ENCODE results near the gene ZFPM1. TPM values are rescaled to one million over a fixed set of nuclear protein-coding genes. Genes with fewer than 3 reads are reported as not detected.

Gene ZFPM1
- total RNA-seq, 1 experiment from 2014 or later, result 3.9 TPM

- no peaks in the 10 kb centered on the region for H3K9me3 ChIP-seq (ENCODE audit: control insufficient read depth, insufficient read depth, low read depth, low read length)
- no peak overlapping the region for H3K27ac ChIP-seq (ENCODE audit: low read length)
- DNase-seq (ENCODE audit: low read depth, low spot score), result no peak
- in situ Hi-C loops (cut with HindIII; ENCODE audit: low pct_unique_long_range_greater_than_20kb, low sequenced_read_pairs) (no loop called here), intact Hi-C loops (cut with micrococcal nuclease; ENCODE audit: unreplicated experiment) (no loop called here)
- H3K4me1 ChIP-seq (ENCODE audit: control insufficient read depth, insufficient read depth, low read length), result no peaks in the 10 kb centered on the region
- TF ChIP-seq SIN3A (IDR thresholded peaks at IDR 0.05; ENCODE audit: borderline replicate concordance, insufficient read depth, low read depth, low read length), result no peak
- no TSS peak for BruUV-seq (replicated peaks)
- no peaks in the 10 kb centered on the region for H3K36me3 ChIP-seq (ENCODE audit: control insufficient read depth, insufficient read depth, low read length)
- no peaks in the 10 kb centered on the region for H3K27me3 ChIP-seq (ENCODE audit: control insufficient read depth, insufficient read depth, low read length)
- ChIA-PET CTCF (no interaction called here), POLR2A (no interaction called here)
- no peak overlapping the region for H3K4me3 ChIP-seq (ENCODE audit: low read depth in 2 of 2, low read length in 2 of 2)
- ATAC-seq, result no peak
Measured at GRCh38 chr16:88476203-88476602, 23.1 kb downstream of the ZFPM1 start.

DNA sequence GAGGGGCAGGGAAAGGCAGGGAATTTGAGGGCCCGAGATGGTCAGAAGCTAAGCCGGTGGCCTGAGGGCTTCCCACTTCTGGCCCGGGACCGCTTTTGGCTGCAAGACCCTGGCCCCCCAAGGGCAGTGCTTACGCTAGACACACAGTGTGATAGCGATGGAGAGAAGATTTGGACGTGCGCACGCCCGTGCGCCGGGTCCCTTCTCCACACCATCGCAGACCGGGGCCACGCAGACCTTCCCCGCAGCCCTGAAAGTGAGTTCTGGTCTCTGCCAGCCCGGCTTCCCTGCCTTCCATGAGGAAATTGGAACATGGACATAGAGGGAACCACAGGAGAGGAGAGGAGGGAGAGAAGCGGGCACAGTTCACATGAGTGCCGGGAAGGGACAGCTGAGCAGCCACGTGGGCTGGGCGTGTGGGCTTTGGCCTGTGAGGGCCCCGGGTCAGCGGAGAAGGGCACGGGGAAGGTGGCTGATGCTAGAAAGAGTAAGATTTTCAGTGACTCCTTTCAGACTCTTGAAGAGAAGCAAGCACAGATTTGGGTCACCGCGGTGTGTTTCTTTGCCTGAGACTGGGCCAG is 23.8 kb downstream of the ZFPM1 start:
- no peak for TF ChIP-seq TCF7L2 (IDR thresholded peaks at IDR 0.05; ENCODE audit: low read depth, low read length)
- TF ChIP-seq, protein P1, sequence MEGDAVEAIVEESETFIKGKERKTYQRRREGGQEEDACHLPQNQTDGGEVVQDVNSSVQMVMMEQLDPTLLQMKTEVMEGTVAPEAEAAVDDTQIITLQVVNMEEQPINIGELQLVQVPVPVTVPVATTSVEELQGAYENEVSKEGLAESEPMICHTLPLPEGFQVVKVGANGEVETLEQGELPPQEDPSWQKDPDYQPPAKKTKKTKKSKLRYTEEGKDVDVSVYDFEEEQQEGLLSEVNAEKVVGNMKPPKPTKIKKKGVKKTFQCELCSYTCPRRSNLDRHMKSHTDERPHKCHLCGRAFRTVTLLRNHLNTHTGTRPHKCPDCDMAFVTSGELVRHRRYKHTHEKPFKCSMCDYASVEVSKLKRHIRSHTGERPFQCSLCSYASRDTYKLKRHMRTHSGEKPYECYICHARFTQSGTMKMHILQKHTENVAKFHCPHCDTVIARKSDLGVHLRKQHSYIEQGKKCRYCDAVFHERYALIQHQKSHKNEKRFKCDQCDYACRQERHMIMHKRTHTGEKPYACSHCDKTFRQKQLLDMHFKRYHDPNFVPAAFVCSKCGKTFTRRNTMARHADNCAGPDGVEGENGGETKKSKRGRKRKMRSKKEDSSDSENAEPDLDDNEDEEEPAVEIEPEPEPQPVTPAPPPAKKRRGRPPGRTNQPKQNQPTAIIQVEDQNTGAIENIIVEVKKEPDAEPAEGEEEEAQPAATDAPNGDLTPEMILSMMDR (IDR thresholded peaks at IDR 0.05), result no peak
- TF ChIP-seq REST (IDR thresholded peaks at IDR 0.05; ENCODE audit: insufficient read depth in 1 of 2, low read depth in 2 of 2, low read length in 1 of 2), result no peak
- no peak for TF ChIP-seq POLR2AphosphoS5 (IDR thresholded peaks at IDR 0.05; ENCODE audit: low read depth, low read length)
- TF ChIP-seq SIN3A (IDR thresholded peaks at IDR 0.05; ENCODE audit: borderline replicate concordance, insufficient read depth, low read depth, low read length), result no peak
- Histone ChIP-seq H3K4me1 (ENCODE audit: control insufficient read depth, insufficient read depth, low read length) (no peaks in the 10 kb centered on the region), H3K36me3 (ENCODE audit: control insufficient read depth, insufficient read depth, low read length) (no peaks in the 10 kb centered on the region), H3K4me3 (ENCODE audit: low read depth in 2 of 2, low read length in 2 of 2) (no peak overlapping the region), H3K9me3 (ENCODE audit: control insufficient read depth, insufficient read depth, low read depth, low read length) (no peaks in the 10 kb centered on the region), H3K27me3 (ENCODE audit: control insufficient read depth, insufficient read depth, low read length) (no peaks in the 10 kb centered on the region), H3K27ac (ENCODE audit: low read length) (no peak overlapping the region)
- DNase-seq (ENCODE audit: low read depth, low spot score), result no peak
- POLR2A ChIA-PET, result no interaction called here
- intact Hi-C loops (cut with micrococcal nuclease; ENCODE audit: unreplicated experiment) (no loop called here), in situ Hi-C loops (cut with HindIII; ENCODE audit: low pct_unique_long_range_greater_than_20kb, low sequenced_read_pairs) (no loop called here)
- no peak for ATAC-seq
- no TSS peak for BruUV-seq (replicated peaks)
- CTCF ChIA-PET, result no interaction called here

- H3K27me3 ChIP-seq (ENCODE audit: control insufficient read depth, insufficient read depth, low read length), result no peaks in the 10 kb centered on the region
- TF ChIP-seq, protein P1 (IDR thresholded peaks at IDR 0.05), result no peak
- TF ChIP-seq TCF7L2 (IDR thresholded peaks at IDR 0.05; ENCODE audit: low read depth, low read length) (no peak), POLR2AphosphoS5 (IDR thresholded peaks at IDR 0.05; ENCODE audit: low read depth, low read length) (no peak), SIN3A (IDR thresholded peaks at IDR 0.05; ENCODE audit: borderline replicate concordance, insufficient read depth, low read depth, low read length) (no peak), REST (IDR thresholded peaks at IDR 0.05; ENCODE audit: insufficient read depth in 1 of 2, low read depth in 2 of 2, low read length in 1 of 2) (no peak)
- ChIA-PET POLR2A (no interaction called here), CTCF (no interaction called here)
- no peaks in the 10 kb centered on the region for H3K9me3 ChIP-seq (ENCODE audit: control insufficient read depth, insufficient read depth, low read depth, low read length)
- no peak overlapping the region for H3K4me3 ChIP-seq (ENCODE audit: low read depth in 2 of 2, low read length in 2 of 2)
- DNase-seq (ENCODE audit: low read depth, low spot score), result no peak
- H3K36me3 ChIP-seq (ENCODE audit: control insufficient read depth, insufficient read depth, low read length), result no peaks in the 10 kb centered on the region
- intact Hi-C loops (cut with micrococcal nuclease; ENCODE audit: unreplicated experiment) (no loop called here), in situ Hi-C loops (cut with HindIII; ENCODE audit: low pct_unique_long_range_greater_than_20kb, low sequenced_read_pairs) (no loop called here)
- no peak overlapping the region for H3K27ac ChIP-seq (ENCODE audit: low read length)
- H3K4me1 ChIP-seq (ENCODE audit: control insufficient read depth, insufficient read depth, low read length), result peaks cover 6% of the 10 kb centered on the region; the same call in 1 of the 2 replicates
- BruUV-seq (replicated peaks), result no TSS peak
- ATAC-seq, result no peak
Measured at GRCh38 chr16:88477631-88478519, 24.8 kb downstream of the ZFPM1 start.

All from Panc1 (cell line).